ENCODE measurements around the gene ZDHHC8. TPM values are rescaled to one million over a fixed set of nuclear protein-coding genes. Genes with fewer than 3 reads are reported as not detected.

Gene ZDHHC8
- total RNA-seq, 1 experiment from 2014 or later = 39.9 TPM

GRCh38 chr22:20176421-20177085, 44.9 kb downstream of the ZDHHC8 start:
- Histone ChIP-seq H3K9me3 (no peaks in the 10 kb centered on the region), H3K4me1 (peaks cover 7% of the 10 kb centered on the region), H3K36me3 (ENCODE audit: control insufficient read depth, insufficient read depth, low read length) (no peaks in the 10 kb centered on the region), H3K27me3 (replicated peaks; ENCODE audit: control insufficient read depth, insufficient read depth, low read length) (no peaks in the 10 kb centered on the region), H3K4me3 (ENCODE audit: low read depth, low read length) (no peak overlapping the region)
- H3K4me1 Mint-ChIP-seq (ENCODE audit: low read depth, unreplicated experiment) = no peaks in the 10 kb centered on the region
- POLR2A ChIA-PET = no interaction called here
- H3K36me3 Mint-ChIP-seq (ENCODE audit: insufficient read depth, unreplicated experiment) = no peaks in the 10 kb centered on the region
- no peaks in the 10 kb centered on the region for H3K9me3 Mint-ChIP-seq (ENCODE audit: unreplicated experiment)
- H3K4me3 Mint-ChIP-seq (ENCODE audit: unreplicated experiment) = no peak overlapping the region
- no TSS peak for BruUV-seq (replicated peaks)
- DNase-seq = no peak
- no peak overlapping the region for H3K27ac Mint-ChIP-seq (ENCODE audit: unreplicated experiment)
- no peaks in the 10 kb centered on the region for H3K27me3 Mint-ChIP-seq (ENCODE audit: insufficient read depth, unreplicated experiment)
- intact Hi-C loops (cut with micrococcal nuclease; ENCODE audit: unreplicated experiment) = no loop called here
- CTCF ChIA-PET = no interaction called here
- no peak for TF ChIP-seq CTCF (IDR thresholded peaks at IDR 0.05; ENCODE audit: insufficient read depth in 1 of 2, low read depth in 1 of 2, low read length in 1 of 2, severe bottlenecking in 1 of 2, unreplicated experiment in 1 of 2)

- no TSS peak for BruUV-seq (replicated peaks)
- no peaks in the 10 kb centered on the region for H3K9me3 ChIP-seq
- H3K27me3 Mint-ChIP-seq (ENCODE audit: insufficient read depth, unreplicated experiment) = no peaks in the 10 kb centered on the region
- no peak overlapping the region for H3K27ac Mint-ChIP-seq (ENCODE audit: unreplicated experiment)
- H3K4me1 ChIP-seq = peaks cover 7% of the 10 kb centered on the region
- no peaks in the 10 kb centered on the region for H3K4me1 Mint-ChIP-seq (ENCODE audit: low read depth, unreplicated experiment)
- no peaks in the 10 kb centered on the region for H3K36me3 Mint-ChIP-seq (ENCODE audit: insufficient read depth, unreplicated experiment)
- ChIA-PET CTCF (no interaction called here), POLR2A (no interaction called here)
- H3K4me3 Mint-ChIP-seq (ENCODE audit: unreplicated experiment) = no peak overlapping the region
- intact Hi-C loops (cut with micrococcal nuclease; ENCODE audit: unreplicated experiment) = no loop called here
- no peak overlapping the region for H3K4me3 ChIP-seq (ENCODE audit: low read depth, low read length)
- no peak for DNase-seq
- no peaks in the 10 kb centered on the region for H3K9me3 Mint-ChIP-seq (ENCODE audit: unreplicated experiment)
- H3K27me3 ChIP-seq (replicated peaks; ENCODE audit: control insufficient read depth, insufficient read depth, low read length) = no peaks in the 10 kb centered on the region
- no peak for TF ChIP-seq CTCF (IDR thresholded peaks at IDR 0.05; ENCODE audit: insufficient read depth in 1 of 2, low read depth in 1 of 2, low read length in 1 of 2, severe bottlenecking in 1 of 2, unreplicated experiment in 1 of 2)
- no peaks in the 10 kb centered on the region for H3K36me3 ChIP-seq (ENCODE audit: control insufficient read depth, insufficient read depth, low read length)
Observed at GRCh38 chr22:20177217-20177911, 45.8 kb downstream of the ZDHHC8 start.

GRCh38 chr22:20178075-20178914, 46.7 kb downstream of the ZDHHC8 start:
- no TSS peak for BruUV-seq (replicated peaks)

More at GRCh38 chr22:20178075-20178914, 46.7 kb downstream of the ZDHHC8 start:
- Mint-ChIP-seq H3K4me3 (ENCODE audit: unreplicated experiment) (no peak overlapping the region), H3K27me3 (ENCODE audit: insufficient read depth, unreplicated experiment) (no peaks in the 10 kb centered on the region), H3K36me3 (ENCODE audit: insufficient read depth, unreplicated experiment) (no peaks in the 10 kb centered on the region), H3K4me1 (ENCODE audit: low read depth, unreplicated experiment) (no peaks in the 10 kb centered on the region), H3K27ac (ENCODE audit: unreplicated experiment) (no peak overlapping the region), H3K9me3 (ENCODE audit: unreplicated experiment) (no peaks in the 10 kb centered on the region)
- intact Hi-C loops (cut with micrococcal nuclease; ENCODE audit: unreplicated experiment) = no loop called here
- TF ChIP-seq CTCF (IDR thresholded peaks at IDR 0.05; ENCODE audit: insufficient read depth in 1 of 2, low read depth in 1 of 2, low read length in 1 of 2, severe bottlenecking in 1 of 2, unreplicated experiment in 1 of 2) = no peak
- no peak for DNase-seq
- CTCF ChIA-PET = no interaction called here
- peaks cover 7% of the 10 kb centered on the region for H3K4me1 ChIP-seq
- H3K9me3 ChIP-seq = no peaks in the 10 kb centered on the region
- H3K4me3 ChIP-seq (ENCODE audit: low read depth, low read length) = no peak overlapping the region
- H3K27me3 ChIP-seq (replicated peaks; ENCODE audit: control insufficient read depth, insufficient read depth, low read length) = no peaks in the 10 kb centered on the region
- POLR2A ChIA-PET = no interaction called here
- no peaks in the 10 kb centered on the region for H3K36me3 ChIP-seq (ENCODE audit: control insufficient read depth, insufficient read depth, low read length)

Measured in Caco-2 (cell line).